SW480 (cell line): ENCODE measurements around the gene PARD6A.

Experiments used
- DNase-seq: peaks from one replicate; pipeline ENCODE4 v3.0.0-alpha.2; 2016; ENCODE audit warnings: low spot score

PARD6A gene

DNA sequence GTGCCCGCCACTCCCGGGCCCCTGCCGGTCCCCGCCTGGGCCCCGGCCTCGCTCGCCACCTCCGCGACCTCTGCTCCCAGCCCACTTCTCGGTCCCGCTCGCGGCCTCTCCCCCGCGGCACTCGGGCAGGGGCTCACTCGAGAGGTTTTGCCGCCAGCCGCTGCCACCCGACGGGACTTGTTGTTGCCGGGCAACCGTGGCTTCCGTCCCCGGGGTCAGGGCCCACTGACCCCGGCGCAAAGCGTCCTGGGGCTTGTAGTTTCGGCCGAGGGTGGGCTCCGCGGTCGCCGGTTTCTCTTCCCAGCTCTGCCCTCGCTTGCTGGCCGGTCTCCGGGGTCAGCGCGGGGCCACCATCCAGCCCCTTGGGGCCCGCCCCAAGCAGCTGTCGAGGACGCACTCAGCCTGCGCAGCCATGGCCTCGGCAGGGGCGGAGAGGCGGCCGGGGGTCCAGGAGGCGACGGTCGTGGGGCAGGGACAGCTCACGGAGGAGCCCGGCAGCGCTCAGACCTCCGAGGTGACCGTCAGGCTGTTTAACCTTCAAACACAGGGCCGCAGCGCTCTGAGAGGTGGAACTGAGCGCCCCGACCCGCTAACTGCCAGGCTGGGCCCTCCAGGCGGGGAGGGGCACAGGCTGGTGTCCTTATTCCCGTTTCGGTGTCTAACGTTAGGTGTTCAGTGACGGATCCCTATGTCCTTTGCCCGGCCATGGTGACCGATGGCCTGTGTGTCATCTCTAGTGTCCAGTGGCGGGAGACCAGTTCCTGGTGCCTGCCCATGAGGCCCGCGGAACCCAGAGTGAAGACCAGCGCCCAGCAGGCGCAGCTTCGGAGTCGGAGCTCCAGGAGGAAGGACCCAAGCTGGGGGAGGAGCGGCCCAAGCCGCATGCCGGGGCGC lies 6.0 kb downstream of the PARD6A start, which contains the start of the genes C16orf86 and ENKD1:
TSS of gene C16orf86 (plus strand) at position 256 of the 894 bp plus-strand sequence. CDS start at position 413, 157 bp downstream.
TSS of gene ENKD1 (minus strand) at position 192 of the 894 bp plus-strand sequence. CDS start 308 bp downstream, outside the sequence.
- peak; percentile 71 for DNase-seq

DNA sequence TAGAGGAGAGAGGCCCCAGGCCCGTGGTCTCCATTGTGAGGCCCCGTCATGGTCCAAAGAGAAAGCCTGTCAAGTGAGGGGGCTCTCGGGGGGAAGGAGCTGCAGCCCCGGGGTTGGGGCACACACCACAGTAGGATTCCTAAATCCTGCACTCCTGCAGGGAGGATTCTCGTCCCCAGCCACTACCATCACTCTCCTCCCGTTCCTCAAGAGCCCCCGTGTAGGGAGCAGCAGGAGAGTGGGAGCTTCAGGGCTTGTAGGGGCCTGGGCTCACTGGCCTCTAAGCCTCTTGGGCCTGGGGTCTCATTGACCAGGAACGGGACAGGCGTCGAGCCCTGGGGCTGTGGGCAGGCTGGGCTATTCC lies 6.7 kb downstream of the PARD6A start:
- DNase-seq = no peak

DNA sequence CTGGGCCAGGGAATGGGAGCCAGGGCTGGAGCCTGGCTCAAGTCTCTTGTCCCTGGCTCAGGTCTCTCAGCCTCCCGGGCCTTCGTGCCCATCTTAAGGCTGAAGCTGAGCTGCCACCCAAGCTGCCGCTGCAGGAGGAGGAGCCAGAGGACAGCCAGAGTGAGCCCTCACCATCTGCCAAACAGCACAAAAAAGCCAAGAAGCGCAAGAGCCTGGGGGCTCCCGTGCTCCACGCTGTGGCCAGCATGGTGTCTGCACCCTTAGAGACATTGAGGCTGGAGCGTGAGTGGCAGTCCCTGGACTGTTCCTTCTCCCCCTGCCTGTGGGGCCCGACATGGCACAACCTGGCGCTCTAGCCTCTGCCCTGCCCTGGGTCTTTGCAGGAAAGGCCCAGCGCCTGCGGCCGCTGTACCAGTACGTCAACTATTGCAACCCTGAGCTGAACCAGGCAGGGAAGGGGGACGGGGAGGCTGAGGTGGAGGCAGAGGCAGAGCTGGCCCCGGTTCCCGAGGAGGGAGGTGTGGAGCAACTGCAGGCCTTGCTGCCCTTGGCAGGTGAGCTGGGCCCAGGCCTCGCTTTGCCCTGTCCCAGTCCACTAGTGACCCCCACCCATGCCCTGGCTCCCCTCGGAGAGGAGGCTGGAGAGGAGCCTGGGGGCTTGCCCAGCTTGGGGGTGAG lies 7.2 kb downstream of the PARD6A start:
- DNase-seq = peak; percentile 48

DNA sequence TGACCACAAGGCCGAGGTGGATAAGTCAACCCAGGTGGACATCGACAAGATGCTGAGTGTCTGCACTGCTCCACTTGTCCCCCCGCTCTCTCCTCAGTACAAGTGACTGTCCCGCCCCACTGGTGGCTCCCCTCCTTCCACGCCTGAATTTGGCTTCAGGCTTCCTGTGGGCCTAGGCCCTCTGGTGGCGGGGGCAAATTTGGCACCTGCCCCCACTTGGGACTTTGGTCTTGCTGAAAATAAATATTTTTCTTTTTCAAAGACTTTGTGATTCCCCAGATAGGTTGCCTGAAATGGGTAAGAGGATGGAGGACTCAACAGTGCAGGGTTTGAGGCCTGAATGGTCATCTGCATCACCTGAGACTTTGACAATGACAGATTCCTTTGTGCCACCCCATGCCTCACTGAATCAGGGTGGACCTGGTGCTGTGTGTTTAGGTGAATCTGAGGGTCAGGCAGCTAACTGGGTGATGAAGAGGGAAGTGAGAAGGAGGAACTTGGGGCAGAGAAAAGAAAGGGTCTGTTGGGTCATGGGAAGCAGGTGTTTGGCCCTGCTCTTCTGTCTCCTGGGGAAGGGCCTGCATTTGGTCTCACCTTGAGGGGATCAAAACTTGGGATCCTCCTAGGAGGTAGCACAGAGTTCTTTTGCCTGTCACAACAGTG lies 7.9 kb downstream of the PARD6A start:
- DNase-seq = no peak

DNA sequence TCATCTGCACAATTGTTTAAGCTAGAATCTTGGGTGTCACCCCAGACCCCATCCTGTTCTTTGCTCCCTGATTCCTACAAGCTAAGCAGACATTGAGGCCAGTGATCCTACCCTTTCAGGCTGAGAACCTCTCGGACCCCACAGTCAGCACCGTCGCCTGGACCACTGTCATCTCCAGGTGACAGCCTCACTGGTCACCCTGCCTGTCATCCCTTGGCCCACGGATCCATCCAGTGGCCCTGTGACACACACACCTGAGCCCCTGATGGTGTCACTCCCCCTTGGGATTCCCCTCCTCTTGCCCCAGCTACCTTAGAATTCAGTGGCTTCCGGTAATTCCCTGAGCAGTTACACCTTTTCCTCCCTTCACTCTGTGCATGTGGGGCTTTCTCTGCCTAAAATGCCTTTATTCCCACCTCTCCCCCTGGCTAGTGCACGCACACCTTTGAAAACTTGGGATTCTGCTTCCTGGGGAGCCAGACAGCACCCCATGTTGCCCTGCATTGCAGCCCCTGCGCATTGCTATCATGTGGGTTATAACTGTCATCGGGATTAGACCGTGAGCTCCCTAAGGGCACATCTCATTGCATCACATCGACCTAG lies 8.8 kb downstream of the PARD6A start:
- DNase-seq = no peak

DNA sequence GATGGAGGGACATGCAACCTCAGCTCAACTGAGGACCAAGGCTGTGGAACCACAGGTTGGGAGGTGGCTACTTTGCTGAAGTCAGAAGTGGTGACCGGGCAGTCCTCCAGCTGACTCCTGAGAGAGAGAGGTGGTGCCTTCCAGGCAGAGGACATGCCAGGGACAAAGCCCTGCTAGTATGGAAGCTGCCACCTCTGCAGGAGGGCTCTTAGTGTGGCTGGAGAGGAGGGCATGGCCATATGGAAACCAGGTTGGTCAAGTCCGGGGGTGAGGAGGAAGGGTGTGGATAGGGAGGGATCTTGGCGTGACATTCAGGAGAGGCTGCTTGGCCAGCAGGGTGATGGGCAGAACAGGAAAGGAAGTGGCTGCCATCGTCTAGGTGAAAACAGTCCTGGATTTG lies 11.5 kb downstream of the PARD6A start:
- DNase-seq = no peak

DNA sequence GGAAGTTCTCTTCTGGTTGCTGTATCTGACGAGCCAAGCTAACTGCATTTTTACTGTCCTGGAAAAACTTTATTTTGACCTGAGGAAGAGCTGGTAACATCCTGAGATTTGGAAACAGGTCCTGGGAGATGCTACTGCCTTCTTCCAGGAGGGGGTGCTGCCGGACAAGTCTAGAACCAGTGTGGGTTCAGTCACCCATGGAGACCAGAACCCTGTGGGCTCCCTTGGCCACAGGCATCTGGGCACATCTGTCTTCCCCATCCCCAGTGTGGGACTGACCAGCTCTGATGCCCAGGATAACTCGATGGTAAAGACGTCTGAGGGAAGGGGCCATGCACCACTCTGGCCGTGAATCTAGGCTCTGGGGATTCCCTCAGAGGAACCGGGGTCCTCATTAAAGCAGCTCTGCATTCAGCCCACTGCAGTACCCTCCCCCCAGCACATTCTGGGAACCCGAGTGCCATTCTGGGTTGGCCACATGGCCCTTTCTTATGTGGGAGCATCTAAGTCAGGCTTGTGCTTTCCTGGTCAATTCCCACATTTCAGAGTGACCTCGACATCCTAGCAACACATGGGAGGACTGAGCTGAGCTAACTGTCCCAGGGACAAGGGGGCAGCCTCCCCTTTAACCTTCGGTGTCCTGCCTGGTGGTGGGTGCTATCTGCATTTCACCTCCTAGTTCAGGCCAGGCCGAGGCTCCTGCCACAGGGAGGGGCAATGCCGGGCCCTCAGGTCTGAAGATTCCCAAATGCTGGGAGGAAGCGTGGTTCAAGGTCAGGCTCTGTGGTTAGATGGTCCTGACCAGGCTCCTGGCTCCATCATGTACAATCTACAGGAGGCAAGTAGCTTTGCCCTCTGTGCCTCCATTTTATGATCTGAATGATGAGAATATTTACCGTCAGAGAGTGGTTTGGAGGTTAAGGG lies 12.2 kb downstream of the PARD6A start:
- DNase-seq = peak; percentile 39

DNA sequence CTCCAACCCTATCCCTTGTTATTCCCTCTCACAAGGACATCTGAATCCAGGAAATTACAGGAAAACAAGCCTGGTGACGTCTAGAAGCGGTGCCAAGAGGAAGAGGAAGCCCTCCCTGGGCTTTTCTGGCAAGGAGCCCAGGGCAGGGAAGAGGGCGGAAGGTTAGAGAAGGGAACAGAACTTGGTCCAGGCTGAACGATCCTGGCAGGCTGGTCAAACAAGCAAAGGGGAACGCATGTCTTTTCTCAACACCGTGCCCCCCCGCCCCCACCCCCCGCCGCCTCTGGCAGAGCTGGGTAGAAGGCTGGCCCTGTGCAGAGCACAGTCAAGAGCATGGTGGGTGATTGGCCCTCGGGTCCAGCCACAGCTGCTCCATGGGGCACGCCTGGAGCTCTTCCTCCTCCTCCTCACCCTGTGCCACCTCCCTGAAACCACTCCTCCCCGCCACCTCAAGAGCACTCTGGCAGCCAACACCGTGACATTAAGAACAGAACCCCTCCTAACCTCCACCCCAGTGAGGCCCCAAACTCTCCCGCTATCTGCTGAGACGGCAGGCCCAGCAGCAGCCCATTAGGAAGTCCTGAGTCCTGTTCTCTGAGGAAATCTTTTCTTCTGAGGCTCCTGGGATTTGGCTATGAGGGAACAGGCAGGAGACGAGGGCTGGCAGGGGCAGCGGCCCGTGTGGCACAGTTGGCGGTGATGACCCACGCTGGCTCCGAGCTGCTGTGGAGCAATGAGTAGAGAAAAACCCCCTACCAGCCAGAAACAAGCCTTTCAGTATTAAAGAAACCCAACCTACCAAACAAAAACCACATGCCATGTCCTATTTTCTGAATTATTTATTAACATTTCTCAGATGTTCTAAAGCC lies 13.2 kb downstream of the PARD6A start:
- no peak for DNase-seq

DNA sequence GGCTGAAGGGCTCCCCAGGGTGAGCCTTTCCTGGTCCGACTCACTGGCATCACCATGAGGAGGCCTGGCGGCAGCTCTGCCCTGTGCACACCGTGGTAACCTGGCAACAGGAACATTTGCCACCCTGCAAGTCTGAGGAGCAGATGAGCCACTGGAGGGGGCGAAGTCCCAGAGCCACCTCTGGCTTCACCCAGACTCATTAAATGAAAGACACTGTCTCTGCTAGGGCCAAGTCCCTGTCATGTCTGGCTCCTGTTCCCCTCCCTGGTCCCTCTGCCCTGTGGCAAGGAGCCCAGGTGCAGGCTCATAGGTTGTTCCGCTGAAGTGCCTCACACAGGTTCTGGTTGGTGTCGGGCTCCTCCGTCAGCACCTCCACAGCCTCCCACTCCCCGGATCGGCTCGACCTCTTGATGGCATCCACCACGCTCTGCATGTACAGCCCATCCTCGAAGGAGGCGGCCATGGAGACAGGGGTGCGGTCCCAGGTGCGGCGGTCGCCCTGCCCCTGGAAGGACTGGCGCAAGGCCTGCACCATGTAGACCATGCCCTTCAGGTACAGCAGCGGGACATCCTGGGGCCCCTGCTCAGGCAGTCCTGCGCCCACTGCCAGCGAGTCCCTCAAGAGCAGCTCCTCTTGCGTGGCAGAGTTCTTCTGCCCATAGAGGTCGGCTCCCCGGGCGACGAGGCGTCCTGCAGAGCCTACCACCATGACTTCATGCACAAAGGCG lies 14.3 kb downstream of the PARD6A start:
- DNase-seq = no peak

DNA sequence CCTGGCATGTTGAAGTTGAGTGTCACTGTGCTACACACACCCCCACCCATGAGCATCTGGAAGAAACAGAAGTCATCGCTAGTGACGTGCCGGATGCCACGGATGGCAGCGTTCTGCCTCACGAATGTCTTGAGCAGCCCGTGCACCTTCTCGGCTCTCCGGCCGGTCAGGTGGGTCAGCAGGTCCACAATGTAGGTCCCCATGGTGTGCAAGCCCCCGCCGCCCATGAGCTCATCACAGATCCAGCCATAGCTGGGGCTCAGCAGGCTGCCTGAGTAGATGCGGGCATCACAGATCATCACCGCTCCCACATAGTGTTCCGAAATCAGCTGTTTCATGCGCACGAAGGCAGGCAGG lies 14.8 kb downstream of the PARD6A start:
- no peak for DNase-seq

DNA sequence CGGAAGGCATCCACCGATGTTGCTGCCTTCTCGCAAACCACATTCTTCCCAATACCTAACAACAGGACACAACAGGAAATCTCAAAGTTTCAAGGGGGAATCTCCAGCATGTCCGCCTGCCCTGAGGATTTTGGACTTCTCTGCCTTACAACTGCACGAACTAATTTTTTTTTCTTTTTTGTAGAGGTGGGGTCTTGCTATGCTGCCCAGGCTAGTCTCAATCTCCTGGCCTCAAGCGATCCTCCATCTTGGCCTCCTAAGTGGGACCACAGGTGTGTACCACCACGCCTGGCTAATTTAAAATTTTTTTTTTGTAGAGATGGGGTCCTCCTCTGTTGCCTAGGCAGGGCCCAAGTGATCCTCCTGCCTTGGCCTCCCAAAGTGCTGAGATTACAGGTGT lies 15.2 kb downstream of the PARD6A start:
- DNase-seq = no peak

DNA sequence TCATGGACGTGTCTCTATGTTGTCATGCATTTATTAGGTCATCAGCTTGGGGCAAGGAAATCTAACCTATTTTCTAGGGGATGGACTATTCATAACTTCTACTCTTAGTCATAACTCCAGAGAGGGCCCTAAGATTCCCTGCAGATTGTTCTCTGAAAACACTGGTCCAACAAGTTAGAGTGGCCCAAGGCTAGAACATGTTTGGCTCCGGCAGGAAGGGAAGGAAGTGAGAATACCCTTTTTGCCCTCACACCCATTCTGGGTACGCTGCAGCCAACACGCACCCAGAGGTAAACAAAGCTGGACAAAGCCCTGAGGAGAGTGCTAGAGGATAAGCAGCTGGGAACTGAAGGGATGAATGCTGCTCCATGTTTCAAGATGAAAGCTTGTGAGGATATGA lies 15.8 kb downstream of the PARD6A start:
- DNase-seq = no peak

DNA sequence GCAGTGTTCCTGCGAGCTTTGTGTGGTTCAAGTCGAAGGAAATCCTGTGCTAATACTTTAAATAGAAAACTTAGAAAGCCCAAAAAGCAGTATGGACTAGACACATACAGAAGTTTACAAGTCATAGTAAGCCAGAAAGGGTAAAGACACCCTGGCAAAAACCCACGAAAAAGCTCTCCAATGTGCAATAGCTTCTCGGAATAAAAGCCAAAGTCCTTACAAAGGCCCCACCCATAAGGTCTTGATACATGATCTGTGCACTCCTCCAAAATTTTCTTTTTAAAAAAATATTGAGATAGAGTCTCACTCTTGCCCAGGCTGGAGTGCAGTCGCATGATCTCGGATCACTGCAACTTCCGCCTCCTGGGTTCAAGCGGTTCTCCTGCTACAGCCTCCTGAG lies 16.2 kb downstream of the PARD6A start:
- no peak for DNase-seq

DNA sequence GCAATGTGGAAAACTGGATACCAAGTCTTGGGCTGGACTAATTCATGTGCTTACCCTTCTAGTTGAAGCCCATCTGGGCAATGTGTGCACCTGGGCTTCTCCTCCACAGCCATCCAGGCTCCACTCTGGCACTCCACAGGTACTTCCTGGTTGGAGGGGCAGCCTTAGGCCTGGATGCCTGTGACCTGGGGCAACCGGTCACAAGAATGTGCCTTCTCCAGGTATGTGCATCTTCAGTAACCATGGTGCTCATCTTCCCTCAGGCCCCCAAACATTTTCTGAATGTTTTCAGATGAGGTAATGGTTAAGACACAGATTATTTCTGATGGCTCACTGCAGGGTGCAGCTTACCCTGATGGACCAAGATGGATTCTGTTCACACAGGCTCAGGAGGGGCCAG lies 17.0 kb downstream of the PARD6A start:
- no peak for DNase-seq

DNA sequence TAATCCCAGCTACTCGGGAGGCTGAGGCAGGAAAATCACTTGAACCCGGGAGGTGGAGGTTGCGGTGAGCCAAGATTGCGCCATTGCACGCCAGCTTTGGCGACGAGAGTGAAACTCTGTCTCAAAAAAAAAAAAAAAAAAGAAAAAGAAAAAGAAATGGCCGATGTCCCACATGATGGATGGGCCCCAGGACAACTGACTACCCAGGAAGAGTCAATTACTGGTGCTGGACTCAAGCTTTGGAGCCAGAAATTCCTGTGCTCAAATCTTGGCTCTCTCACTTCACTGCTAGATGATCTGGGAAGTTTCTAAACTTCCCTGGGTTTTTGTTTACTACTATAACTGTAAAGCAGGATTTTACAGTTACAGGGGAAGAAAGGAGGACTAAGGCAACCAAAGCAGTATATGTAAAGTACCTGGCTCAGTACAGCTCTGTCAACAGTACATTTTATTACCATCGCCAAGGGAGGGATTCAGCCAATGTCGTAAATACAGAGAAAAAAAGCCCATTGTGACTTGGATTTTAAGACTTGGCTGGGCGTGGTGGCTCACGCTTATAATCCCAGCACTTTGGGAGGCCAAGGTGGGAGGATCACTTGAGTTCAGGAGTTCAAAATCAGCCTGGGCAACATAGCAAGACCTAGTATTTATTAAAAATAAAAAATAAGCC lies 17.7 kb downstream of the PARD6A start:
- no peak for DNase-seq

DNA sequence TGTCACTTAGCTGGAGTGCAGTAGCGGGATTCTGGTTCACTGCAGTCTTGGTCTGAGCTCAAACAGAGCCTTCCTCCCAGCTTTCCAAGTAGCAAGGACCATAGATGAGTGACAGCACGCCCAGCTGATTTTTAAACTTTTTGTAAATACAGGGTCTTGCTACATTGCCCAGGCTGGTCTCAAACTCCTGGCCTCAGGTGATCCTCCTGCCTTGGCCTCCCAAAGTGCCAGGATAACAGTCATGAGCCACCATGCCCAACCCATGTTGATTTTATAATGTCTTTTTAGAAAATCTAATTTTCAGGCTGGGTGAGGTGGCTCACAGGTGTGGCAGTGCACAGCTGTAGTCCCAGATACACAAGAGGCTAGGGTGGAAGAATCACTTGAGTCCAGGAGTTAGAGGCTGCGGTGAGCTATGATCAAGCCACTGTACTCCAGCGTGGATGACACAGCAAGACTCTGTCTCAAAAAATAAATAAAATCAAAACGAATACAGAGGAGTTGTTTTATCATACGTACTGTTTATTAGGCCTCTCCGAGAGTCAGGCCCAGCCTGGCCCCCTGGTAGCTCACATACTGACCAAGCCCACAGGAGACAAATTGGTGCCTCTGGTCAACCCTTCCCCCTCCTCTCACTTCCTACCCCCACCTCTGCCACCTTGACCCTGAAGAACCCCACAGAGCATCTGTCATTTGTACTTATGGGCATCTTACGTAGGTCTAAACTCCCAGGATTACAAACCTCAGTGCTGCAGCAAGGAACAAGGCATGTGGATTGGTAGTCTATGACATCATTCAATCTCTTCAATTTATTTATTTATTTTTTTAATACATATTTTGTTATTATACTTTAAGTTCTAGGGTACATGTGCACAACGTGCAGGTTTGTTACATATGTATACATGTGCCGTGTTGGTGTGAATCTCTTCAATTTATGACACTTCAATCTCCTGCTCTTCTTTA lies 19.5 kb downstream of the PARD6A start:
- DNase-seq = no peak

DNA sequence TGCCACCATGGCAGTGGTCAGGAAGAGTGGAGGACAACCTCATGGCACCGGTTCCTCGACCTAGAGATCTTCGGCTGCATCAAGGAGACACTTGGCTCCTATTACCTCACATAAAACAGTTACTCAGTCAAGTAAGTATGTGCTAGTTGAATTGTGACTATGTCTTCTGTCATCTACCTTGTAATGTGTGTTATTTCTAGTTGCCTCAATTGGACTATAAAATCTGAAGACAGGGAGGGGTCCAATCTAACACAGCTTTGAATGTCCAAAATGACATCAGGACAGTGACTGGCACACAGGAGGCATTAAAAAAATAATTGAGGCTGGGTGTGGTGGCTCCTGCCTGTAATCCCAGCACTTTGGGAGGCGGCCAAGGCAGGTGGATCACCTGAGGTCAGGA lies 23.0 kb downstream of the PARD6A start:
- DNase-seq = no peak
